Activated T-cell treated with anti-CD3 and anti-CD28 coated beads for 24 hours (primary cell): Measurements from ENCODE around the gene PDGFRB.

Source experiments
- DNase-seq: peaks from one replicate; pipeline ENCODE4 v3.0.0-alpha.2; 2020; ENCODE audit warnings: low read depth

Gene PDGFRB

DNA sequence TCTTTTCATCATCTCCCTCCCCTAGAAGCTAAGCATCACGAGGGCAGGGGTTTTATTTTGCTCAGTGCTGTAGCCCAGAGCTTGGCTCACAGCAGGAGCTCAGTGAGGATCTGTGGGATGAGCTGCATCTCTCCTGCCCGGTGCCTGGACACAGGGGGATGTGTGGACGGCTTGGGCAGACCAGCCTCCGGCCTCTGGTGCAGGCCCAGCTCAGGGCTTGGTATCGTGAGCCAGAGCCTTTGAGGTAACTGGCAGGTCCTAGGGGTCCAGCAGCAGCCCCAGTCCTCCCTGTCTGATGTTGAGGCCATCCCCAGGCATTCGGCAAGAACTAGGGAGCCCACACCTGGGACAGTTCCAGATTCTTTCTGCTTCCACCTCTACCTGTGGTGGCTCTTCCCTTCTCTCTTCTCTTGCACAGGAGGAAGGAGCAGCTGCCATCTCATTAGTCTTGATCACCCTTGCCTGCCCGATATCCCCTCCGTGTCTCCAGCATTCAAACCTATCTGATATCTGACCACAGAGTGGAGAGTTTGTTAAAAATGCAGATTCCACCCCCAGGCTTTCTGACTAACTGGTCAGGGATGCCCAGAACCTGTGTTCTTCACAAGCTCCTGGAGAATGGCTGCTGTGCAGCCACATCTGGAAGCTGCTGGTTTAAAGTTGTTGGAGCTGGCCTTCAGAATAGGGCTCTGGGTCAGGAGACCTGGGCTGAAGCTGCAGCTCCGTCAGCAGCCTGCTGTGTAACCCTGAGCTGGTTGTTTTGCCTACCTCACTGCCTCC, 26.3 kb upstream of the PDGFRB start:
- DNase-seq, result no peak

DNA sequence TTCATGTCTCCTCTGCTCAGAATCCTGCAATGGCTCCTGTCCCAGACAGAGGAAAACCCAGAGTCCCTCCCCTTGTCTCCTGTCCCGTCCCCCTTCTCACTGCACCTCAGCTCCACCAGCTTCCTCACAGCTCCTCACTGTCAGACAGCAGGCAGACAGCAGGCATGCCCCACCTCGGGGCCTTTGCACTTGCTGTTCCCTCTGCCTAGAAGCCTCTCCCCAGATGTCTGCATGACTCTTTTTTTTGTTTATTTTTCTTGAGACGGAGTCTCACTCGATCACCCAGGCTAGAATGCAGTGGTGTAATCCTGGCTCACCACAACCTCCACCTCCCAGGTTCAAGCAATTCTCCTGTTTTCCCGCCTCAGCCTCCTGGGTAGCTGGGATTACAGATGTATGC, 25.4 kb upstream of the PDGFRB start:
- no peak for DNase-seq

DNA sequence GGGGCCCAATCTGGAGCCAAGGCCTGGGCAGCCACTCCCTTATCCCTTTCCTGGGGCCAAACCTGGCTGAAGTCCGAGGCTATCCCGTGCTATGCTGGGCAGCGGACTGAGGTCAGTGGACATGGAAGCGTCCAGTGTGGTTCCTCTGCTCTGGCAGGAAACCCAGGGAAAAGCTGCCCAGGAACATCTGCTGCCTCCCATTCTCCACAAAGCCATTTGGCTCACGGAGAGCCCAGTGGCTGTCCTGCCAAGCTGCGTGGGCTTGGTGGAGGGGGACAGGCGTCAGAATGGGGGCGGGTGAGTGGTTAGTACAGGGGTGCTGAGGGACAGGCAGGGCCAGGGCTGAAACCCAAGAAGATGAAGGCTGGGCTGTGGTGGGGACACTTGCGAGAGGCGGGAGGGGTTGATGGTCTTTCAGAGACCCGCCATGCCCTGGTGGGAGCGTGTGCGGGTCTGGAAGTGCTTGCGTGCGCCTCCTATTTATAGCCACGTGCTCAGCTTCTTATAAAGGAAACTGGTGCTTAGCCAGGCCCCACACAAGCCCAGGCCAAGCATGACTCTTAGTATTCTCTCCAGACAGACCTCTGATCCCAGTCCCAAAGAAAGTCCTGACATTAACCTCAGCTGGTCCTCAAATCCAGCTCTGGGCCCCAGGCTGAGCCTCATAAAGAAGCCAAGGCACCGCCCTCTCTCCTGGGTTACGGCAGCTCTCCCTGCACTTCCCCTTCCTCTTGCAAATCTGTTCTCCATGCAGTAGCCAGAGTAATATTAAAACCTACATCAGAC, 24.8 kb upstream of the PDGFRB start:
- no peak for DNase-seq

- DNase-seq, result no peak
These were observed 23.5 kb upstream of the PDGFRB start for GRCh38 chr5:150179019-150179620.

GRCh38 chr5:150178262-150178661, 22.6 kb upstream of the PDGFRB start:
- no peak for DNase-seq

GRCh38 chr5:150177721-150178120, 22.1 kb upstream of the PDGFRB start:
- no peak for DNase-seq

DNA sequence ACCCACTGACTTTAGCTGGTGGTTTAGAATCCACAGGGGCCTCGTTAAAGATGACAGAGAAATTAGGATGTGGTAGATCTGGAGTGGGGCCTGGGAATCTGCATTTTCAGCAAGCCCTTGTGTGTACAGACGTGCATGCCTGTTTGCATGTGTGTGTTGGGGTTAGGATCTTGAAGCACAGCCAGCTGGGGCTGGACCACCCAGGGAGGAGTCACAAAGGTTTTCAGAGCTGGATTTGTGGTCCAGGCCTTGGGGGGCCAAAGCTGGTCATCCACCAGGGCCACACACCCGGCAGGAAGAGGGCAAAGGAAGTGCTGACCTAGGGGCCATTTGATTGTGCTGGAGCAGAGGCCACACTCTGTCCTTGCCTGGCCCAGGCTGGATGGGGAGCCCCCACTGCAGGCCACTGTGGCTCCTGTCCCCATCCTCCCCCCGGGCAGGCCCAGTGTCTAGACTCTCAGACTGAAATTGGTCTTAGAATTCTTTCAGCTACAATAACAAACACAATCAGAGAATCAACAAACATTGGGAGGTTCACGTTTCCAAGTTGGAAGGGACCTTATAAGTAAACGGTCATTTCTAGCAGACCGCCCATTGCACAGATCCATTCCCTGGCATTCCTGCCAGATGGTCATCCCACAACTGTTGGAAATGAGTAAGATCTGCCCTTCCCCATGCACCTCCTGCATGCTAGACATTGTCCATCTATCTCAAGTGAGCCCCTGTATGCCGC, 21.3 kb upstream of the PDGFRB start:
- DNase-seq, result no peak

GRCh38 chr5:150175536-150175935, 19.9 kb upstream of the PDGFRB start:
- no peak for DNase-seq

DNA sequence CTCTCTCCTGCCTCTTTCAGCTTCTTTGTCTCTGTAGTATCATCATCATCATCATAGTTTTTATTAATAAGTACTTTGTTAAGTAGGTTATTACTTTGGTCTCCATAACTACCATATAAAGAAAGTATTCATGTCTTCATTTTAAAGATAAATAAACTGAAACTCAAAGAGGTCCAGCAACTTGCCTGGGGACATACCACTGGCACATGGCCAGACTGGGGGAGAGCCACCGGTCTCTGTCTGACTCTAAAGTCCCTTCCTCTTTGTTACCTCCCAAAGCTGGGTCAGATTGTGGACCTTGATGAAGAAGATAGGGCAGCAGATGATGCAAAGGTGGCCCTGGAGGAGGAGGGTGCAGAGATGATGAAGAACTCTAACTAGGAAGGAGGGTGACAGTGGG, 19.4 kb upstream of the PDGFRB start:
- no peak for DNase-seq

DNA sequence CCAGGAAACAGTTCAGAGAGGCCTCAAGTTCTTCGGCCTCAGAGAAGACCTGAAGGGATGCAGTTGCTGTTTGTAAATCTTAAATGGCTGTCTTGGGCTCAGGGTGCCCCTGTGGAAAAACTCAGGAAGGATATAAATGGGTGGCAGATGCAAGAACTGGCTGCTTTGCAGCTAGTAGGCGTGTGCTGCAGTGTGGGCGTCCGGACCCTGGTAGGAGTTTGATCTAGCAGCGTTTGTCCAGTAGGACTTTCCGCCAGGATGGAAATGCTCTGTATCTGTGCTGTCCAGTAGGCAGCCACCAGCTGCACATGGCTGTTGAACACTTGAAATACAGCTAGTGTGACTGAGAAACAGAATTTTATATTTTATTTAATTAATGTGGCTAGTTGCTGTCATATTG, 18.6 kb upstream of the PDGFRB start:
- DNase-seq, result no peak

DNA sequence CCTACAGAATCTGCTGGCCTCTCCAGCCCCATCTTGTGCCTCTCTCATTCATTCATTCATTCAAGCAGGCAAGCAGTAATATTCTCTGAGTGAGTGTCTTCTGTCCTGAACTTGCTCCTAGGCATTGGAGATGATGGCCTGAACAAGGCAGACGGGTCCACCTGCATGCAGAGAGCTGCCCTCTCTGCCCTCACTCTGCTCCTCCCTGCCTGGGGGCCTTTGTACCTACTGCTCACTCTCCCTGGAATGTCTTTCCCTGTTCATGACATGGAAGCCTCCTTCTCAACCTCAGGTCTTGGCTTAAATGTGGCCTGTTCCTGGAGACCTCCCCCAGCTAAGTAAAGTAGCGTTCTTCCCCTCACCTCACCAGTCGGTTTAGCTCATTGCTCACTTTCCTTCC, 17.5 kb upstream of the PDGFRB start:
- DNase-seq, result no peak

DNA sequence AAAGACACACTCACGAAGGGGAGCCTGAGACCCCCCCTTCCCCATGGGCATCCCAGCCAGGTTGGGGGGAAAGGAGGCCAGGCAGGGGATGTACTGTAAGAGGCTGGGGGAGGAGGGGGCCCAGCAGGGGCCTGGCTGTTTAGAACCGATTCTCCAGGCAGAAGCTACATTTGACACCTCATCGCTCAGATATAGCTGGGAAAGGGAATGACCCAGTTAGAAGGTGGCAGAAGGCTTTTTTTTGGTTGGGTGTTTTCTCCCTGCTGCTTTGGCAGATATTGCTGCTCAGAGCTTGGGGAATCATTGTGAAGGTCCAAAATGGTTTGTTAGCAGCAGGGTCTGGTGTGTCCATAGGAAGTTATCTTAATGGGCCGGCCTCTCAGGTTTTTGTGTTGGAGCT, 16.9 kb upstream of the PDGFRB start:
- no peak for DNase-seq

DNA sequence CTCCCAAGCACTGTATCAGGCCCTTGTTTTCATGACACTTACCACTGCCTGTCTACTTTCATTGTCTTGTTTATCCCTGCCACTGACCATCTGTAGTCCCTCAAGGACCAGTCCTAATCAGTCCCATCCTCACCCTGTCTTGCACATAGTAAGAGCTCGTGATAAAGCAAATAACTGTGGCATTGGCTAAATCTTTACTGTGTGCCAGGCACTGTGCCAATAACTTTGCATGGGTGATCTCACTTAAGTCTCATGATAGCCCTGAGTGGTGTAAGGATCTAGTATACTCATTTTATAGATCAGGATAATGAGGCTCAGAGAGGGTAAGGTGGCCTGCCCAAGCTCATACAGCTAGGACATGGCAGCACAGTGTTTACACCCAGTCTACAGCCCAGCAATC, 16.5 kb upstream of the PDGFRB start:
- no peak for DNase-seq

GRCh38 chr5:150168864-150169263, 13.2 kb upstream of the PDGFRB start:
- no peak for DNase-seq

GRCh38 chr5:150167908-150168307, 12.3 kb upstream of the PDGFRB start:
- DNase-seq, result no peak

DNA sequence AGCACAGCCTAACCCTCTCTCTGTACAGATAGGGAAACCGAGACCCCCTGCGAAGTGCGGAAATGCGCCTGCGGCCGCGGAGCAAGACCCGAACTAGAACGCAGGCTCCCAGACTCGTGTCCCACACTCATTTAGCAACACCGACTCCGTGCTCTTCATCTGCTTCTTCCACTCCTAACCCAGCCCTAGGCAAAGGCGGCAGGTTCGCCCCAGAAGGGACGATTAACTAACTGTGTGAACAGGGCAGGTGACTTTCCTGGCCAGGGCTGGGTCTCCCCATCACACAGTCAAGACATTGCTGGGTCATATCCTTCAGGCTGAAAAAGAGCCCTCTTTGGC, 11.8 kb upstream of the PDGFRB start:
- DNase-seq, result no peak

- no peak for DNase-seq
These were observed 11.2 kb upstream of the PDGFRB start, which contains the start of gene CDX1 for GRCh38 chr5:150166650-150167511. TSS of gene CDX1 (plus strand) at chr5:150166778. CDS start at chr5:150166877, 99 bp downstream.

- no peak for DNase-seq
These were observed 10.5 kb upstream of the PDGFRB start for GRCh38 chr5:150166037-150166649.

GRCh38 chr5:150164211-150164980, 8.8 kb upstream of the PDGFRB start:
- DNase-seq, result no peak

DNA sequence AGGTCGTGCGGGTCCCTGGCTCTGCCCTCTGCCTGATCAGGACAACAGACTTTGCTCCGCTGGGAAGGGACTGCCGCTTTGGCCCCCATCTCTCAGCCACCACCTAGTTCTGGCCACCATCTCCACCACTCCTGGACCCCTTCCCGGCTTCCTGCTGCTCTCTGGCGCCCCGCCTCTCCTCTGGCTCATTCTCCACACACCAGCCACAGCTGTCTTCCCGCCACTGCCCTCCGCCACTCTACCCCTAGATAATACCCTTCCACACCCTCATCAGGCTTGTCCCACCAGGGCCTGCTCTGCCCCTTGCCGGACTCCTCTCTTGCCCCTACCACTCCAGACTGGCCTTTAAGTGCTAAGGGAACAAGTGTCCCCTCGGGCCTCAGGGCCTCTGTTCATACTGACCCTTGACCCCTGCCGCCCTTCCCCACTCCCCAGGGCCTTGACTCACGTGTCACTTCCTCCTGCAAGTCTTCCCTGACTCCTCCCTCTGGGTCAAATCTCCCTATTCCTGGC, 8.0 kb upstream of the PDGFRB start:
- DNase-seq, result no peak
